ENCODE data around the gene SEC24B. TPM values are rescaled to one million over a fixed set of nuclear protein-coding genes. Genes with fewer than 3 reads are reported as not detected.
"Not testable (repeated sequence)": the region's sequence is repeated elsewhere in the genome, so short reads cannot be mapped to it uniquely, and the experiment has no call there.

SEC24B gene
- total RNA-seq, 2 donors from 2014 or later = 29.9 to 33.9 TPM

- intact Hi-C loops (cut with DNase I, micrococcal nuclease) = no loop called here
- ATAC-seq = no peak
- no peak for DNase-seq
Observed at GRCh38 chr4:109486007-109486406, 52.4 kb downstream of the SEC24B start.

- intact Hi-C loops (cut with DNase I, micrococcal nuclease) = loop anchor here in 1 of 2 donors (10.0 kb wide), 1 partner anchor 70 kb away; no protein-coding TSS in a partner anchor
- ATAC-seq (no peak), DNase-seq (no peak)
Observed at GRCh38 chr4:109494563-109494962, 60.9 kb downstream of the SEC24B start.

GRCh38 chr4:109495514-109495913, 61.9 kb downstream of the SEC24B start:
- ATAC-seq (no peak), DNase-seq (no peak)
- intact Hi-C loops (cut with DNase I, micrococcal nuclease) = loop anchor here in 1 of 2 donors (10.0 kb wide), 1 partner anchor 71 kb away; no protein-coding TSS in a partner anchor

- intact Hi-C loops (cut with DNase I, micrococcal nuclease) = loop anchor here in 1 of 2 donors (10.0 kb wide), 1 partner anchor 72 kb away; no protein-coding TSS in a partner anchor
- DNase-seq (no peak), ATAC-seq (no peak)
Observed at GRCh38 chr4:109496875-109497274, 63.3 kb downstream of the SEC24B start.

- DNase-seq = no peak
- ATAC-seq = no peak
- intact Hi-C loops (cut with DNase I, micrococcal nuclease) = loop anchor here in 1 of 2 donors (10.0 kb wide), 1 partner anchor 73 kb away; no protein-coding TSS in a partner anchor
Observed at GRCh38 chr4:109497511-109497910, 63.9 kb downstream of the SEC24B start.

- ATAC-seq (no peak), DNase-seq (no peak)
- intact Hi-C loops (cut with DNase I, micrococcal nuclease) = loop anchor here in 1 of 2 donors (10.0 kb wide), 1 partner anchor 75 kb away; no protein-coding TSS in a partner anchor
Observed at GRCh38 chr4:109499513-109499912, 65.9 kb downstream of the SEC24B start.

GRCh38 chr4:109506890-109507289, 73.3 kb downstream of the SEC24B start:
- ATAC-seq (no peak), DNase-seq (no peak)
- intact Hi-C loops (cut with DNase I, micrococcal nuclease) = no loop called here

GRCh38 chr4:109510687-109511086, 77.1 kb downstream of the SEC24B start:
- ATAC-seq = no peak
- intact Hi-C loops (cut with DNase I, micrococcal nuclease) = no loop called here
- DNase-seq = no peak

- ATAC-seq (no peak), DNase-seq (no peak)
- intact Hi-C loops (cut with DNase I, micrococcal nuclease) = no loop called here
Observed at GRCh38 chr4:109511414-109511813, 77.8 kb downstream of the SEC24B start.

GRCh38 chr4:109513368-109513767, 79.8 kb downstream of the SEC24B start:
- DNase-seq; intact Hi-C loops (cut with DNase I, micrococcal nuclease); ATAC-seq: not testable (repeated sequence)

GRCh38 chr4:109532182-109532581, 98.6 kb downstream of the SEC24B start:
- intact Hi-C loops (cut with DNase I, micrococcal nuclease) = no loop called here
- ATAC-seq = no peak
- no peak for DNase-seq

- DNase-seq (no peak), ATAC-seq (no peak)
- intact Hi-C loops (cut with DNase I, micrococcal nuclease) = no loop called here
Observed at GRCh38 chr4:109545401-109545800, 111.8 kb downstream of the SEC24B start.

GRCh38 chr4:109547394-109547793, 113.8 kb downstream of the SEC24B start:
- ATAC-seq (no peak), DNase-seq (no peak)
- intact Hi-C loops (cut with DNase I, micrococcal nuclease) = no loop called here

GRCh38 chr4:109548655-109549054, 115.0 kb downstream of the SEC24B start:
- DNase-seq (no peak), ATAC-seq (no peak)
- intact Hi-C loops (cut with DNase I, micrococcal nuclease) = no loop called here

- ATAC-seq (no peak), DNase-seq (no peak)
- intact Hi-C loops (cut with DNase I, micrococcal nuclease) = loop anchor here in 1 of 2 donors (10.0 kb wide), 2 partner anchors 127 to 423 kb away; no protein-coding TSS in a partner anchor
Observed at GRCh38 chr4:109552237-109552636, 118.6 kb downstream of the SEC24B start.

GRCh38 chr4:109553130-109553529, 119.5 kb downstream of the SEC24B start:
- DNase-seq (no peak), ATAC-seq (no peak)
- intact Hi-C loops (cut with DNase I, micrococcal nuclease) = loop anchor here in 1 of 2 donors (10.0 kb wide), 2 partner anchors 128 to 422 kb away; no protein-coding TSS in a partner anchor

- ATAC-seq = no peak
- intact Hi-C loops (cut with DNase I, micrococcal nuclease) = loop anchor here in 1 of 2 donors (10.0 kb wide), 2 partner anchors 130 to 420 kb away; no protein-coding TSS in a partner anchor
- no peak for DNase-seq
Observed at GRCh38 chr4:109554971-109555370, 121.4 kb downstream of the SEC24B start.

- DNase-seq (no peak), ATAC-seq (no peak)
- intact Hi-C loops (cut with DNase I, micrococcal nuclease) = loop anchor here in 1 of 2 donors (10.0 kb wide), 2 partner anchors 133 to 417 kb away; no protein-coding TSS in a partner anchor
Observed at GRCh38 chr4:109557433-109557832, 123.8 kb downstream of the SEC24B start.

GRCh38 chr4:109558095-109558494, 124.5 kb downstream of the SEC24B start:
- not testable (repeated sequence) for DNase-seq, ATAC-seq
- intact Hi-C loops (cut with DNase I, micrococcal nuclease) = loop anchor here in 1 of 2 donors (10.0 kb wide), 2 partner anchors 133 to 417 kb away; no protein-coding TSS in a partner anchor

- ATAC-seq (peak; percentile 39), DNase-seq (no peak)
- intact Hi-C loops (cut with DNase I, micrococcal nuclease) = loop anchor here in 1 of 2 donors (10.0 kb wide), 2 partner anchors 135 to 415 kb away; no protein-coding TSS in a partner anchor
Observed at GRCh38 chr4:109559625-109559982, 126.0 kb downstream of the SEC24B start.

Measured in left colon (tissue), 2 donors.